OCI-LY3 (cell line): ENCODE data around the gene ADD3.

Experiments used
- H2AFZ ChIP-seq: fragments of 200-600, 300-600 bp; shearing (Covaris generic); 2 replicates; pipeline ENCODE4 v1.6.0; 2014; ENCODE audit warnings: antibody characterized with exemption, low read depth, low read length
- H3K27ac ChIP-seq: fragments of 200-600, 300-600 bp; sonication (generic); 2 replicates; pipeline ENCODE4 v1.5.1; 2014; ENCODE audit warnings: mild to moderate bottlenecking, low read length, moderate library complexity, mixed read lengths
- H3K27me3 ChIP-seq: fragments of 200-600, 300-600 bp; sonication (generic); 2 replicates; pipeline ENCODE4 v1.6.1; 2014; ENCODE audit warnings: low read depth, low read length, mixed read lengths
- H3K36me3 ChIP-seq: fragments of 200-600, 300-600 bp; sonication (generic); replicated peaks from 2 replicates; pipeline ENCODE3; 2014; ENCODE audit warnings: low read depth, low read length, mixed read lengths
- H3K4me1 ChIP-seq: fragments of 300-600, 200-600 bp; sonication (generic); 2 replicates; pipeline ENCODE4 v1.6.1; 2014; ENCODE audit warnings: low read length, mixed read lengths
- H3K4me2 ChIP-seq: fragments of 200-600, 300-600 bp; sonication (generic); 2 replicates; pipeline ENCODE4 v1.6.1; 2014; ENCODE audit warnings: low read length, mixed read lengths
- H3K4me3 ChIP-seq: fragments of 300-600, 200-600 bp; sonication (generic); 2 replicates; pipeline ENCODE4 v1.5.1; 2014; ENCODE audit warnings: antibody characterized with exemption, mild to moderate bottlenecking, low read length, moderate library complexity
- H3K79me2 ChIP-seq: fragments of 300-600, 200-600 bp; shearing (Covaris generic); 2 replicates; pipeline ENCODE4 v1.6.1; 2014; ENCODE audit warnings: mild to moderate bottlenecking, low read length, mixed read lengths
- H3K9ac ChIP-seq: fragments of 300-600, 200-600 bp; shearing (Covaris generic); 2 replicates; pipeline ENCODE4 v1.6.0; 2014; ENCODE audit warnings: mild to moderate bottlenecking, low read length, moderate library complexity
- H3K9me3 ChIP-seq: fragments of 200-600, 300-600 bp; shearing (Covaris generic); 2 replicates; pipeline ENCODE4 v1.6.1; 2014; ENCODE audit warnings: low read length, mixed read lengths; ENCODE audit not compliant: insufficient read depth
- H4K20me1 ChIP-seq: fragments of 200-600, 300-600 bp; sonication (generic); 2 replicates; pipeline ENCODE4 v1.6.1; 2016; ENCODE audit warnings: low read length, mixed read lengths; ENCODE audit not compliant: insufficient read depth
- EZH2phosphoT487 ChIP-seq: fragments of 200-600 bp; shearing (Covaris generic); IDR thresholded peaks from 2 replicates; pipeline ENCODE4 v1.6.1; 2018; ENCODE audit warnings: antibody characterized with exemption, mixed run types, low read depth
- TF ChIP-seq, protein P1 (sequence below): fragments of 200-600, 300-600 bp; sonication (generic); IDR thresholded peaks from 2 replicates; pipeline ENCODE4 v1.5.1; 2014; ENCODE audit warnings: antibody characterized with exemption, low read length, low read depth

Gene ADD3

DNA sequence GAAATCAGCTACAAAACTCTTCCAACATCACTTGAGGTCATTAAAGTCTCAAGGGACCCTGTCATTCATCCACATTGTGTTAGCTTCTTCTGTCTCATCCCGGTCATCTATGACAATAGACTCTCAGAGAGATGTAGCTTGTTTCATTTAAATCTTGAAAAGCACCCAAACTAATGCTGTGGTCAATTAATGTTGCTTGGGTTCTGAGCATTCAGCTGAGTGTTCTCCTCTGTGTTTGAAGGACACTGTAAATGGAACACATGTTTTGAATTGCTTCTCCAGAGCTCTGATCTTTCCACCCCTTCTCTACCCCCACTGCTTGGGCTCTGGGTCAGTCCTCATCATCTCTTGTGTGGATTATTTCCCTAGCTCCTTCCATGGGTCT, 19.6 kb upstream of the ADD3 start:
- H3K27ac ChIP-seq, result no peak overlapping the region
- H3K4me3 ChIP-seq, result no peak overlapping the region
- no peak overlapping the region for H3K9ac ChIP-seq
- H2AFZ ChIP-seq, result no peak overlapping the region
- no peak overlapping the region for H3K4me2 ChIP-seq
- no peaks in the 10 kb centered on the region for H4K20me1 ChIP-seq
- H3K79me2 ChIP-seq, result no peaks in the 10 kb centered on the region
- TF ChIP-seq EZH2phosphoT487, result no peak
- TF ChIP-seq, protein P1, sequence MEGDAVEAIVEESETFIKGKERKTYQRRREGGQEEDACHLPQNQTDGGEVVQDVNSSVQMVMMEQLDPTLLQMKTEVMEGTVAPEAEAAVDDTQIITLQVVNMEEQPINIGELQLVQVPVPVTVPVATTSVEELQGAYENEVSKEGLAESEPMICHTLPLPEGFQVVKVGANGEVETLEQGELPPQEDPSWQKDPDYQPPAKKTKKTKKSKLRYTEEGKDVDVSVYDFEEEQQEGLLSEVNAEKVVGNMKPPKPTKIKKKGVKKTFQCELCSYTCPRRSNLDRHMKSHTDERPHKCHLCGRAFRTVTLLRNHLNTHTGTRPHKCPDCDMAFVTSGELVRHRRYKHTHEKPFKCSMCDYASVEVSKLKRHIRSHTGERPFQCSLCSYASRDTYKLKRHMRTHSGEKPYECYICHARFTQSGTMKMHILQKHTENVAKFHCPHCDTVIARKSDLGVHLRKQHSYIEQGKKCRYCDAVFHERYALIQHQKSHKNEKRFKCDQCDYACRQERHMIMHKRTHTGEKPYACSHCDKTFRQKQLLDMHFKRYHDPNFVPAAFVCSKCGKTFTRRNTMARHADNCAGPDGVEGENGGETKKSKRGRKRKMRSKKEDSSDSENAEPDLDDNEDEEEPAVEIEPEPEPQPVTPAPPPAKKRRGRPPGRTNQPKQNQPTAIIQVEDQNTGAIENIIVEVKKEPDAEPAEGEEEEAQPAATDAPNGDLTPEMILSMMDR, result no peak
- peaks cover 16% of the 10 kb centered on the region for H3K4me1 ChIP-seq
- H3K36me3 ChIP-seq, result no peaks in the 10 kb centered on the region
- no peaks in the 10 kb centered on the region for H3K27me3 ChIP-seq
- H3K9me3 ChIP-seq, result no peaks in the 10 kb centered on the region

DNA sequence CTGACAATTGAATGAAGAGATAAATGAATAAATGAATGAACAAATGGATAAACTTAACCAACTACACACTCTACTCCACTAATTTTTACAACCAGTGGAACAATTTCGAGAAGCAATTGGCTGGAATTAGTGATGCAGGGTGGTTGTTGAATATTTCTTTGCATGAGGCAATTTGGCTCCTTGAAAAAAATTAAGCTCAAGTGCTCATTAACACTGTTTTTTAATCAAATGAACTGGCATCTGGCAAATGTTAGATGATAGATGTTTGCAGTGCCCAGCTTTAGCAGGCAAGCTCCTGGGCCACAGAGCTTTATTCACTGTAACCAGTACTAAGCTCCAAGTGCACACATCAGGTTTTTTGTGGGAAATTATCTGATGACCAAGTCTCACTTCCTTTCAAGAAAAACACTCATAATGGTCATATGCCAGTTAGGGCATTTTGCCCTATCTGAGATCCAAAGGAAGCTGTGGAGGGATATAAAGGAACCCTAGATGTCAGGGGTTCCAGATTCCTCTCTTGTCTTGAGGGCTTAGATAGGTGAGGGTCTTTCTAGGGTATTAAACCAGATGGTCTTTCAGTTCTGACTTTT, 16.4 kb upstream of the ADD3 start:
- Histone ChIP-seq H3K4me2 (no peak overlapping the region), H4K20me1 (no peaks in the 10 kb centered on the region), H3K36me3 (no peaks in the 10 kb centered on the region), H3K4me1 (peaks cover 27% of the 10 kb centered on the region), H3K4me3 (no peak overlapping the region), H2AFZ (no peak overlapping the region), H3K9me3 (no peaks in the 10 kb centered on the region), H3K27me3 (no peaks in the 10 kb centered on the region), H3K79me2 (no peaks in the 10 kb centered on the region), H3K9ac (no peak overlapping the region), H3K27ac (no peak overlapping the region)
- no peak for TF ChIP-seq EZH2phosphoT487
- TF ChIP-seq, protein P1, result no peak

DNA sequence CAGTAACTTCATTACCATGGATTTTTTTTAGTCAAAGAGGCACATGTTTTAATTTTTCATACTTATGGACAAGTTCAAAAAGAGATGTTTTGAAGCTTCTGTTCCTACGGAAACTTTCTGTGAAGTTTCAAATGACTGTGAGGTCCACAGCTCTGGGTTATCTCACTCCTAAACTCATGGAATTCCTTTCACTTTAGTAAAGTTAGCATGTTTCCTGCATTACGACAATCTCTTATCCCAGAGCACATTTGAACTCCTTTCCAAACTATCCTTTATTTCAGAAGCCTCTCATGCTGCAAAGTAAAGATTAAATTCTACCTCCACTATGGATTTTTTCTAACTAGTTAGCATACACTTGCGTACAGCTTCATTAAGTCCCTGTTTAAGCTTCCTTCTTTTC, 15.3 kb upstream of the ADD3 start:
- Histone ChIP-seq H2AFZ (no peak overlapping the region), H3K4me2 (no peak overlapping the region)

DNA sequence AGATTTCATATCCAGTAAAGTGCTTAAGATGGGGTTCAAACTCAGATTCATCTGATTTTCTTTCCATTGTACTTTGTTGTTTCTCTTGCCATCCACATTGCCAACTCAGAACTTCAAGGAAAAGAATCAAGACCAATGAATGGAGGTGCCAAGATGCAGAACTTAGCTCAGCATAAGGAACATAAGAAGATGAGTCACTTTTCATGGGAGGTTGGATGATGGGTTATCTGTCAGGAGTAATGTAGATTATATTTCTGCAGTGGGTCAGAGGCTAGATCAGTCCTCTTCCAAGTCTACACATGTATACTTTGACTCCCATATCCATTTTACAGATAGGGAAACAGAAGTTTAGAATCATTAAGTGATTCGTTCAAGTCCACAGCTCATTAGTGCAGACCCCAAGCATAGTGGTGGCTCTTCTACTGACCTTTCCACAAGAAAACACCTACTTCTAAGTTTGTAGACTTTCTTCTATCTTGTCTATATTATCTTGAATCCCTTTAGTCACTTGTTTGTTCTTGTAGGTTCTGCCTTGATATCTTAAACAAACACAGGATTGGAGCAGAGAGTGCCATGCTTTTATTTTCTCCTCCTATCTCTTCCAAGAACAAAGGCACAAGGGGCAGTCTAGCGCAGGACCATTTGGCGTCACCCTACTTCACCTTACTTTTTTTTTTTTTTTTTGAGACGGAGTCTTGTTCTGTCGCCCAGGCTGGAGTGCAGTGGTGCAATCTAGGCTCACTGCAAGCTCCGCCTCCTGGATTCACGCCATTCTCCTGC, 14.0 kb upstream of the ADD3 start:
- Histone ChIP-seq H3K79me2 (no peaks in the 10 kb centered on the region), H2AFZ (no peak overlapping the region), H4K20me1 (no peaks in the 10 kb centered on the region), H3K36me3 (no peaks in the 10 kb centered on the region), H3K27ac (no peak overlapping the region), H3K4me1 (peaks cover 50% of the 10 kb centered on the region), H3K4me3 (no peak overlapping the region), H3K9ac (no peak overlapping the region), H3K27me3 (no peaks in the 10 kb centered on the region; the same call in 1 of the 2 replicates), H3K9me3 (no peaks in the 10 kb centered on the region), H3K4me2 (no peak overlapping the region)
- TF ChIP-seq EZH2phosphoT487, result no peak
- TF ChIP-seq, protein P1, result no peak

More for the DNA sequence above, 15.3 kb upstream of the ADD3 start:
- Histone ChIP-seq H3K36me3 (no peaks in the 10 kb centered on the region), H3K79me2 (no peaks in the 10 kb centered on the region), H3K27me3 (no peaks in the 10 kb centered on the region; the same call in 1 of the 2 replicates), H3K4me3 (no peak overlapping the region), H3K4me1 (peaks cover 38% of the 10 kb centered on the region), H3K9ac (no peak overlapping the region), H4K20me1 (no peaks in the 10 kb centered on the region), H3K9me3 (no peaks in the 10 kb centered on the region), H3K27ac (no peak overlapping the region)
- TF ChIP-seq, protein P1, result no peak
- TF ChIP-seq EZH2phosphoT487, result no peak
